ENCODE data around the gene OAS2.

Gene OAS2

GRCh38 chr12:113058553-113058952 lies 80.2 kb downstream of the OAS2 start:
- no peak for TF ChIP-seq CTCF (IDR thresholded peaks at IDR 0.05; ENCODE audit: low read depth, low read length)
- no peak for DNase-seq (ENCODE audit: extremely low read depth, low read depth)

GRCh38 chr12:113059071-113059595 lies 80.8 kb downstream of the OAS2 start:
- no peak for DNase-seq (ENCODE audit: extremely low read depth, low read depth)
- TF ChIP-seq CTCF (IDR thresholded peaks at IDR 0.05; ENCODE audit: low read depth, low read length): no peak

GRCh38 chr12:113060336-113060960 lies 82.1 kb downstream of the OAS2 start:
- TF ChIP-seq CTCF (IDR thresholded peaks at IDR 0.05; ENCODE audit: low read depth, low read length): no peak
- no peak for DNase-seq (ENCODE audit: extremely low read depth, low read depth)

- DNase-seq (ENCODE audit: extremely low read depth, low read depth): no peak
- TF ChIP-seq CTCF (IDR thresholded peaks at IDR 0.05; ENCODE audit: low read depth, low read length): no peak
Observed at GRCh38 chr12:113061061-113061694, 82.9 kb downstream of the OAS2 start.

Data from AG09319 (cell line).